Smooth muscle cell (in vitro differentiated cells): Measurements from ENCODE around the gene FLNA. TPM values are rescaled to one million over a fixed set of nuclear protein-coding genes. Genes with fewer than 3 reads are reported as not detected.

ENCODE experiments used
- DNase-seq: peaks from one replicate; lab custom pipeline; 2025; ENCODE audit not compliant: unreplicated experiment; lab: John Stamatoyannopoulos, UW
- H2AFZ ChIP-seq: fragments of 200-600 bp; sonication (generic); 2 replicates; pipeline ENCODE4 v1.6.0; 2016; ENCODE audit warnings: antibody characterized with exemption, low read depth, mild to moderate bottlenecking
- H3F3A ChIP-seq: fragments of 200-600 bp; sonication (generic); 2 replicates; pipeline ENCODE4 v1.6.0; 2017; ENCODE audit warnings: antibody characterized with exemption, low read depth
- H3K27ac ChIP-seq: fragments of 200-600 bp; sonication (generic); 2 replicates; pipeline ENCODE4 v1.5.1; 2016; ENCODE audit warnings: low read depth, mild to moderate bottlenecking
- H3K27me3 ChIP-seq: fragments of 200-600 bp; sonication (generic); 2 replicates; pipeline ENCODE4 v1.6.1; 2016; ENCODE audit warnings: low read depth, mild to moderate bottlenecking
- H3K36me3 ChIP-seq: fragments of 200-600 bp; sonication (generic); 2 replicates; pipeline ENCODE4 v1.5.1; 2016; ENCODE audit warnings: low read depth
- H3K4me1 ChIP-seq: fragments of 200-600 bp; sonication (generic); 2 replicates; pipeline ENCODE4 v1.5.1; 2016; ENCODE audit warnings: low read depth
- H3K4me2 ChIP-seq: fragments of 200-600 bp; sonication (generic); 2 replicates; pipeline ENCODE4 v1.6.0; 2016; ENCODE audit warnings: mild to moderate bottlenecking
- H3K4me3 ChIP-seq: fragments of 200-600 bp; sonication (generic); 2 replicates; pipeline ENCODE4 v1.5.1; 2016; ENCODE audit warnings: mild to moderate bottlenecking
- H3K79me2 ChIP-seq: fragments of 200-600 bp; sonication (generic); 2 replicates; pipeline ENCODE4 v1.6.0; 2016; ENCODE audit warnings: low read depth, mild to moderate bottlenecking
- H3K9ac ChIP-seq: fragments of 200-600 bp; sonication (generic); 2 replicates; pipeline ENCODE4 v1.6.0; 2016; ENCODE audit warnings: low read depth
- H3K9me3 ChIP-seq: fragments of 200-600 bp; sonication (generic); replicated peaks from 2 replicates; pipeline ENCODE4 v1.5.1; 2016; ENCODE audit warnings: low read depth
- H4K20me1 ChIP-seq: fragments of 200-600 bp; sonication (generic); 2 replicates; pipeline ENCODE4 v1.6.0; 2016; ENCODE audit warnings: low read depth
- CTCF ChIP-seq: fragments of 200-600 bp; sonication (generic); IDR thresholded peaks from 2 replicates; pipeline ENCODE4 v1.5.1; 2017; ENCODE audit warnings: borderline replicate concordance, mild to moderate bottlenecking, antibody characterized with exemption; ENCODE audit not compliant: insufficient read depth, poor library complexity, severe bottlenecking
- WGBS: methylation state at CpG from one replicate; pipeline ENCODE4 v1.1.7; 2016; ENCODE audit warnings: low lambda C conversion rate; 5-methylcytosine and 5-hydroxymethylcytosine counted together
- polyA plus RNA-seq: library from polyadenylated mRNA; unstranded; fragments of >200 nt; fragmentation: Nextera tagmentation; extraction: Ambion mirVana; gene quantifications from 2 replicates; pipeline ENCODE4 v1.2.1, GENCODE V29; 2016
- total RNA-seq: library from RNA; depleted of rRNA; stranded (reverse); fragments of >200 nt; gene quantifications from 2 replicates; pipeline ENCODE4 v1.2.3, GENCODE V29; 2014

The FLNA gene
- total and polyA plus RNA-seq, 2 experiments from 2014 or later = 860 to 1,632 TPM

DNA sequence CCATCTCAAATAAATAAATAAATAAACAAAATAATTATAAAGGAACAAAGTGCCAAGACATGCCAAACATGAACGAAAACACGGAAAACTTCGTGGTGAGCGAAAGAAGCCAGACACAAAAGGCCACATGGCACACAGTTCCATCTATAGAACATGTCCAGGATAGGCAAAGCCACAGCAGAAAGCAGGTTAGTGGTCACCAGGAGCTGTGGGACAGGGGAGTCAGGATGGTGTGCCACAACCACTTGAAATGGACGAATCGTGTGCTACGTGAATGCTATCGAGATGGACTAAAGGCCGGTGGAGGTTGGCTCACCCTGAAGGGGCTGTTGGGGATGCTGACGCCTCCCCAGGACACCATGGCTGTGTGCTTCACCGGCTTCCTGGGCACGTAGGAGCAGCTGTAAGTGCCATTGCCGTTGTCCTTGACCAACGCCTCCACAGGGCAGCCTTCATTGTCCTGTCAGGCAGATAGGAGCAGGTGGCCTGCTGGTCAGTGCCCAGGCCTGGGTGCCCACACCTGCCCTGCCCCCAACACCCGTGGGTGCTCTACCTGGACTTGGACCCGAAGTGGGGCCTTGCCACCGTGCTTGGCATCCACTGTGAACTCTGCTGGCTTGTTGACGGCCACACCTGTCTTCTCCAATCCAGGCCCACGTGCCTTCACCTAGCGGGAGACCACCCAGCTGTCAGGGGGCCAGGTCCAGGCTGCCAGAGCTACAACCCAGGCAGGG lies 10.6 kb downstream of the FLNA start:
- Histone ChIP-seq H3K9ac (no peak overlapping the region), H3K27me3 (no peaks in the 10 kb centered on the region), H3K27ac (no peak overlapping the region), H3K79me2 (peaks cover 48% of the 10 kb centered on the region), H2AFZ (no peak overlapping the region), H3K4me1 (no peaks in the 10 kb centered on the region), H3K36me3 (no peaks in the 10 kb centered on the region), H3F3A (peaks cover 6% of the 10 kb centered on the region), H3K9me3 (no peaks in the 10 kb centered on the region), H3K4me3 (no peak overlapping the region), H3K4me2 (no peak overlapping the region), H4K20me1 (peaks cover 100% of the 10 kb centered on the region)
- 85% methylated on average over 20 of the region's 20 CpGs for WGBS
- TF ChIP-seq CTCF = no peak
- no peak for DNase-seq

- Histone ChIP-seq H3K4me2 (no peak overlapping the region), H3K79me2 (peaks cover 31% of the 10 kb centered on the region), H2AFZ (no peak overlapping the region), H4K20me1 (peaks cover 100% of the 10 kb centered on the region), H3K4me1 (no peaks in the 10 kb centered on the region), H3K27me3 (no peaks in the 10 kb centered on the region), H3F3A (peaks cover 6% of the 10 kb centered on the region), H3K4me3 (no peak overlapping the region), H3K27ac (no peak overlapping the region), H3K36me3 (no peaks in the 10 kb centered on the region), H3K9me3 (no peaks in the 10 kb centered on the region), H3K9ac (no peak overlapping the region)
- TF ChIP-seq CTCF = no peak
- WGBS = 91% methylated on average over 30 of the region's 30 CpGs
- no peak for DNase-seq
Observed at GRCh38 chrX:154362085-154362742, 12.2 kb downstream of the FLNA start.

DNA sequence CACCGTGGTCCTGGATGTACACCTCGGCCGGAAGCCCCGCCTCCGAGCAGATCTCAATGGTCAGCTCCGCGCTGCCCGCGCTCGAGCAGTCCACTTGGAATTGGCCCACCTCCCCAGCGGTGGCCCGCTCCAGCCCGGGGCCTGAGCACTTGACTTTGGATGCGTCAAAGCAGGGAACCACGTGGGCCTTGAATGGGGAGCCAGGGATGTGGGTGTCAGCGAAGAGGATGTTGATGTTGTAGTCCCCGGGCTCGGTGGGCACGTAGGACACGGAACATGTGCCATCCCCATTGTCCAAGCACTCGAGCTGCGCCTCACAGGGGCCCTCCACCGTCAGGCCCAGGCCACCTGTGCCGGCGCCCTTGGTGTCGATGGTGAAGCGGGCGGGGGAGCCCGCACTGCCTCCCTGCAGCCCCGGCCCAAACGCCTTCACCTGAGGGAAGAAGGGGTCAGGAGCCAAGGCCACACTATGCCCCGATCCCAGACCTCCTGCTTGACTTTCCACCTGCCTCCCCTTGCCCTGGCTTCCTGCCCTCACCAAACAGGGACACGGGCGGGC lies 14.2 kb downstream of the FLNA start:
- Histone ChIP-seq H4K20me1 (peaks cover 100% of the 10 kb centered on the region), H3K4me2 (no peak overlapping the region), H3K4me3 (no peak overlapping the region), H3K36me3 (no peaks in the 10 kb centered on the region), H3F3A (no peaks in the 10 kb centered on the region), H3K4me1 (no peaks in the 10 kb centered on the region), H3K27me3 (no peaks in the 10 kb centered on the region), H3K79me2 (peaks cover 19% of the 10 kb centered on the region), H2AFZ (no peak overlapping the region), H3K27ac (no peak overlapping the region), H3K9ac (no peak overlapping the region), H3K9me3 (no peaks in the 10 kb centered on the region)
- no peak for TF ChIP-seq CTCF
- DNase-seq = no peak
- 91% methylated on average over 34 of the region's 34 CpGs for WGBS
